ENCODE data around the gene EXOC6B. TPM values are rescaled to one million over a fixed set of nuclear protein-coding genes. Genes with fewer than 3 reads are reported as not detected.

The EXOC6B gene
- total RNA-seq, 1 donor from 2014 or later = 35.2 TPM

- Histone ChIP-seq H3K36me3 (no peaks in the 10 kb centered on the region), H3K27ac (no peak overlapping the region), H3K9me3 (no peaks in the 10 kb centered on the region), H3K27me3 (no peaks in the 10 kb centered on the region), H3K4me1 (no peaks in the 10 kb centered on the region), H3K4me3 (no peak overlapping the region)
- intact Hi-C loops (cut with DNase I) = no loop called here
- ATAC-seq = no peak
- no peak for TF ChIP-seq CTCF (IDR thresholded peaks at IDR 0.05)
- no peak for DNase-seq
Measured at GRCh38 chr2:72708236-72708635, 117.6 kb downstream of the EXOC6B start.

GRCh38 chr2:72698300-72698699 is 127.5 kb downstream of the EXOC6B start:
- H3K4me1 ChIP-seq = peaks cover 14% of the 10 kb centered on the region
- H3K27me3 ChIP-seq = no peaks in the 10 kb centered on the region
- no peaks in the 10 kb centered on the region for H3K9me3 ChIP-seq
- H3K4me3 ChIP-seq = no peak overlapping the region
- ATAC-seq (no peak), DNase-seq (no peak)
- no peak for TF ChIP-seq CTCF (IDR thresholded peaks at IDR 0.05)
- intact Hi-C loops (cut with DNase I) = no loop called here
- H3K27ac ChIP-seq = no peak overlapping the region
- no peaks in the 10 kb centered on the region for H3K36me3 ChIP-seq

- no peak for ATAC-seq
- intact Hi-C loops (cut with DNase I) = no loop called here
- H3K27ac ChIP-seq = no peak overlapping the region
- H3K27me3 ChIP-seq = no peaks in the 10 kb centered on the region
- H3K4me1 ChIP-seq = peaks cover 14% of the 10 kb centered on the region
- no peak for TF ChIP-seq CTCF (IDR thresholded peaks at IDR 0.05)
- H3K36me3 ChIP-seq = no peaks in the 10 kb centered on the region
- no peaks in the 10 kb centered on the region for H3K9me3 ChIP-seq
- no peak overlapping the region for H3K4me3 ChIP-seq
- DNase-seq = no peak
Measured at GRCh38 chr2:72696559-72696958, 129.3 kb downstream of the EXOC6B start.

GRCh38 chr2:72695676-72696075 is 130.2 kb downstream of the EXOC6B start:
- Histone ChIP-seq H3K27ac (no peak overlapping the region), H3K4me1 (peaks cover 14% of the 10 kb centered on the region), H3K27me3 (no peaks in the 10 kb centered on the region), H3K4me3 (no peak overlapping the region), H3K9me3 (no peaks in the 10 kb centered on the region), H3K36me3 (no peaks in the 10 kb centered on the region)
- DNase-seq = no peak
- TF ChIP-seq CTCF (IDR thresholded peaks at IDR 0.05) = no peak
- ATAC-seq = no peak
- intact Hi-C loops (cut with DNase I) = no loop called here

- DNase-seq (no peak), ATAC-seq (peak; percentile 54)
- Histone ChIP-seq H3K36me3 (no peaks in the 10 kb centered on the region), H3K9me3 (no peaks in the 10 kb centered on the region), H3K27ac (no peak overlapping the region), H3K27me3 (no peaks in the 10 kb centered on the region), H3K4me1 (peaks cover 14% of the 10 kb centered on the region), H3K4me3 (no peak overlapping the region)
- intact Hi-C loops (cut with DNase I) = no loop called here
- no peak for TF ChIP-seq CTCF (IDR thresholded peaks at IDR 0.05)
Measured at GRCh38 chr2:72694715-72695496, 130.9 kb downstream of the EXOC6B start.

Measured in upper lobe of right lung (tissue), 1 donor.